Activated CD4-positive, alpha-beta T cell treated with anti-CD3 and anti-CD28 coated beads, Interleukin-2, amount 50 U/mL, for 48 hours (primary cell): Measurements from ENCODE around the gene CNST.
"Not testable (repeated sequence)": the region's sequence is repeated elsewhere in the genome, so short reads cannot be mapped to it uniquely, and the experiment has no call there.

Source experiments
- DNase-seq, 2 experiments: peaks; one replicate each; pipeline ENCODE4 v3.0.0-alpha.2; 2020

CNST gene

GRCh38 chr1:246560833-246561232 is 5.4 kb upstream of the CNST start:
- DNase-seq, result not testable (repeated sequence)

GRCh38 chr1:246564839-246565750 is 1.2 kb upstream of the CNST start:
- no peak for DNase-seq

- no peak for DNase-seq
Measured at GRCh38 chr1:246565751-246566127, 517 bp upstream of the CNST start.

- no peak for DNase-seq
Measured at GRCh38 chr1:246566813-246567645, 773 bp downstream of the CNST start.

GRCh38 chr1:246567646-246568235 is 1.5 kb downstream of the CNST start:
- no peak for DNase-seq

- peak in 1 of 2 experiments; percentile 31 for DNase-seq
Measured at GRCh38 chr1:246569248-246570238, 3.3 kb downstream of the CNST start.

- peak in 1 of 2 experiments; percentile 20 for DNase-seq
Measured at GRCh38 chr1:246571309-246571708, 5.1 kb downstream of the CNST start.

- DNase-seq, result no peak
Measured at GRCh38 chr1:246571953-246572352, 5.7 kb downstream of the CNST start.

- no peak for DNase-seq
Measured at GRCh38 chr1:246572785-246573184, 6.5 kb downstream of the CNST start.

- DNase-seq, result no peak
Measured at GRCh38 chr1:246573491-246573890, 7.2 kb downstream of the CNST start.

- DNase-seq, result no peak
Measured at GRCh38 chr1:246576709-246577032, 10.4 kb downstream of the CNST start.

GRCh38 chr1:246577082-246577719 is 10.9 kb downstream of the CNST start:
- no peak for DNase-seq

GRCh38 chr1:246577720-246578106 is 11.5 kb downstream of the CNST start:
- no peak for DNase-seq

- no peak for DNase-seq
Measured at GRCh38 chr1:246579818-246580217, 13.6 kb downstream of the CNST start.

- DNase-seq, result no peak
Measured at GRCh38 chr1:246580497-246581370, 14.5 kb downstream of the CNST start.

GRCh38 chr1:246582301-246583055 is 16.2 kb downstream of the CNST start:
- DNase-seq, result no peak

GRCh38 chr1:246583056-246583440 is 16.8 kb downstream of the CNST start:
- DNase-seq, result no peak

GRCh38 chr1:246583448-246584185 is 17.4 kb downstream of the CNST start:
- DNase-seq, result no peak

- DNase-seq, result no peak
Measured at GRCh38 chr1:246587032-246587431, 20.8 kb downstream of the CNST start.
